ENCODE data around the gene BTN1A1.
A peak's percentile ranks its signal among the peaks of the same experiment; 100 is the strongest.
"Not testable (repeated sequence)": the region's sequence is repeated elsewhere in the genome, so short reads cannot be mapped to it uniquely, and the experiment has no call there.

BTN1A1 gene

GRCh38 chr6:26514984-26515383 lies 14.9 kb downstream of the BTN1A1 start:
- DNase-seq = no peak

GRCh38 chr6:26516481-26517427 lies 16.7 kb downstream of the BTN1A1 start:
- no peak for DNase-seq

GRCh38 chr6:26519359-26519758 lies 19.3 kb downstream of the BTN1A1 start:
- DNase-seq = no peak

- DNase-seq = no peak
These were observed 20.2 kb downstream of the BTN1A1 start for GRCh38 chr6:26520237-26520849.

- peak; percentile 79 to 84 for DNase-seq
These were observed 20.9 kb downstream of the BTN1A1 start for GRCh38 chr6:26520850-26521599.

- DNase-seq = peak; percentile 24 to 54
These were observed 21.7 kb downstream of the BTN1A1 start for GRCh38 chr6:26521600-26522391.

- DNase-seq = not testable (repeated sequence)
These were observed 22.6 kb downstream of the BTN1A1 start for GRCh38 chr6:26522486-26523228.

GRCh38 chr6:26524314-26524713 lies 24.2 kb downstream of the BTN1A1 start:
- not testable (repeated sequence) for DNase-seq

- DNase-seq = no peak
These were observed 24.7 kb downstream of the BTN1A1 start for GRCh38 chr6:26524722-26525370.

- DNase-seq = no peak
These were observed 25.7 kb downstream of the BTN1A1 start for GRCh38 chr6:26525838-26526237.

GRCh38 chr6:26526928-26527327 lies 26.8 kb downstream of the BTN1A1 start:
- DNase-seq = no peak

GRCh38 chr6:26530203-26530602 lies 30.1 kb downstream of the BTN1A1 start:
- DNase-seq = no peak

- DNase-seq = no peak
These were observed 31.8 kb downstream of the BTN1A1 start for GRCh38 chr6:26531897-26532296.

GRCh38 chr6:26532699-26533531 lies 32.8 kb downstream of the BTN1A1 start:
- DNase-seq = peak; percentile 88 to 91

- no peak for DNase-seq
These were observed 33.4 kb downstream of the BTN1A1 start for GRCh38 chr6:26533532-26533931.

GRCh38 chr6:26534681-26535465 lies 34.8 kb downstream of the BTN1A1 start:
- peak in 1 of 2 experiments; percentile 14 for DNase-seq

GRCh38 chr6:26536571-26537159 lies 36.6 kb downstream of the BTN1A1 start:
- peak in 1 of 2 experiments; percentile 22 for DNase-seq

GRCh38 chr6:26537160-26537845 lies 37.2 kb downstream of the BTN1A1 start:
- peak; percentile 92 to 95 for DNase-seq

Data from NCI-H2081 (cell line).